WTC11 (cell line): ENCODE measurements around the gene GALNT13. TPM values are rescaled to one million over a fixed set of nuclear protein-coding genes. Genes with fewer than 3 reads are reported as not detected.

Source experiments
- ATAC-seq: fragments of 200-7000 bp; cut with Tn5 transposase; 2 replicates; pipeline ENCODE4 v1.10.0; 2021; ENCODE audit warnings: mild to moderate bottlenecking, moderate library complexity
- CTCF ChIA-PET: fragments of 300-600 bp; sonication (Branson Sonifier 250); formaldehyde crosslinking; loops from one replicate; lab custom pipeline; 2021; ENCODE audit warnings: antibody characterized with exemption; lab: Charles Lee
- POLR2A ChIA-PET: fragments of 350-600 bp; sonication (Branson Sonifier 250); formaldehyde crosslinking; loops from one replicate; lab custom pipeline; 2021; ENCODE audit warnings: antibody characterized with exemption; lab: Charles Lee
- DNase-seq: peaks from one replicate; pipeline ENCODE4 v3.0.0; 2021; ENCODE audit warnings: low spot score
- H3K27ac Mint-ChIP-seq: 2 replicates; pipeline ENCODE4 v1.8.0; 2021; ENCODE audit warnings: mixed read lengths
- H3K27me3 Mint-ChIP-seq: 2 replicates; pipeline ENCODE4 v1.8.0; 2021; ENCODE audit warnings: low read depth, mild to moderate bottlenecking, moderate library complexity, mixed read lengths
- H3K36me3 Mint-ChIP-seq: 2 replicates; pipeline ENCODE4 v1.8.0; 2021; ENCODE audit warnings: mixed read lengths
- H3K4me1 Mint-ChIP-seq: 2 replicates; pipeline ENCODE4 v1.8.0; 2022; ENCODE audit warnings: mixed read lengths
- H3K4me3 Mint-ChIP-seq: 2 replicates; pipeline ENCODE4 v1.8.0; 2021; ENCODE audit warnings: mild to moderate bottlenecking, moderate library complexity, mixed read lengths
- H3K9me3 Mint-ChIP-seq: 2 replicates; pipeline ENCODE4 v1.8.0; 2021; ENCODE audit warnings: mixed read lengths
- ARID4B ChIP-seq: sonication (generic); formaldehyde crosslinking; IDR thresholded peaks from 2 replicates; pipeline ENCODE4 v1.8.0; 2023; ENCODE audit warnings: missing genetic modification reagents, mild to moderate bottlenecking, borderline replicate concordance
- CBFB ChIP-seq: sonication (generic); formaldehyde crosslinking; IDR thresholded peaks from 2 replicates; pipeline ENCODE4 v1.8.1; 2022; ENCODE audit warnings: mild to moderate bottlenecking, low read depth, missing genetic modification reagents
- CDX4 ChIP-seq: fragments of 250-450 bp; sonication (Bioruptor Pico); IDR thresholded peaks from 2 replicates; pipeline ENCODE4 v1.9.0; 2021; ENCODE audit warnings: moderate library complexity, mild to moderate bottlenecking, inconsistent platforms, borderline replicate concordance
- CREB1 ChIP-seq: sonication (generic); formaldehyde crosslinking; IDR thresholded peaks from 2 replicates; pipeline ENCODE4 v1.8.0; 2023; ENCODE audit warnings: mild to moderate bottlenecking, missing genetic modification reagents
- FOXJ3 ChIP-seq: sonication (generic); formaldehyde crosslinking; IDR thresholded peaks from 2 replicates; pipeline ENCODE4 v1.9.0; 2021; ENCODE audit warnings: missing genetic modification reagents, mild to moderate bottlenecking, borderline replicate concordance
- FOXK1 ChIP-seq: sonication (generic); formaldehyde crosslinking; IDR thresholded peaks from 2 replicates; pipeline ENCODE4 v1.8.0; 2022; ENCODE audit warnings: mild to moderate bottlenecking, moderate library complexity, missing genetic modification reagents
- FOXP1 ChIP-seq: sonication (generic); formaldehyde crosslinking; IDR thresholded peaks from 2 replicates; pipeline ENCODE4 v1.8.0; 2022; ENCODE audit warnings: missing genetic modification reagents, mild to moderate bottlenecking, moderate library complexity, borderline replicate concordance
- GTF2I ChIP-seq: fragments of 250-450 bp; sonication (Bioruptor Pico); conservative IDR thresholded peaks from 2 replicates; pipeline ENCODE4 v1.4.0; 2021; ENCODE audit warnings: mild to moderate bottlenecking
- HMGA2 ChIP-seq: fragments of 250-450 bp; sonication (Bioruptor Pico); IDR thresholded peaks from 2 replicates; pipeline ENCODE4 v1.4.0; 2021; ENCODE audit warnings: mild to moderate bottlenecking, moderate library complexity
- JAZF1 ChIP-seq: fragments of 250-450 bp; sonication (Bioruptor Pico); IDR thresholded peaks from 2 replicates; pipeline ENCODE4 v1.9.0; 2021; ENCODE audit warnings: moderate library complexity, mild to moderate bottlenecking, inconsistent platforms
- JUN ChIP-seq: sonication (generic); formaldehyde crosslinking; IDR thresholded peaks from 2 replicates; pipeline ENCODE4 v1.8.0; 2023; ENCODE audit warnings: mild to moderate bottlenecking, missing genetic modification reagents
- NFATC4 ChIP-seq: fragments of 250-450 bp; sonication (Bioruptor Pico); IDR thresholded peaks from 2 replicates; pipeline ENCODE4 v1.9.0; 2021; ENCODE audit warnings: mild to moderate bottlenecking
- NFE2L1 ChIP-seq: sonication (generic); formaldehyde crosslinking; IDR thresholded peaks from 2 replicates; pipeline ENCODE4 v1.8.1; 2023; ENCODE audit warnings: missing genetic modification reagents
- NR1H2 ChIP-seq: sonication (generic); formaldehyde crosslinking; IDR thresholded peaks from 2 replicates; pipeline ENCODE4 v1.9.0; 2021; ENCODE audit warnings: mild to moderate bottlenecking, moderate library complexity, missing genetic modification reagents
- RORB ChIP-seq: fragments of 250-450 bp; sonication (Bioruptor Pico); IDR thresholded peaks from 2 replicates; pipeline ENCODE4 v1.9.0; 2021; ENCODE audit warnings: mild to moderate bottlenecking
- SMAD3 ChIP-seq: sonication (generic); formaldehyde crosslinking; IDR thresholded peaks from 2 replicates; pipeline ENCODE4 v1.8.0; 2022; ENCODE audit warnings: missing genetic modification reagents, mild to moderate bottlenecking, borderline replicate concordance
- TEAD4 ChIP-seq: sonication (generic); formaldehyde crosslinking; IDR thresholded peaks from 2 replicates; pipeline ENCODE4 v1.8.0; 2022; ENCODE audit warnings: mild to moderate bottlenecking, missing genetic modification reagents
- USF2 ChIP-seq: sonication (generic); formaldehyde crosslinking; IDR thresholded peaks from 2 replicates; pipeline ENCODE4 v1.8.1; 2023; ENCODE audit warnings: mild to moderate bottlenecking, missing genetic modification reagents, moderate library complexity
- ZNF232 ChIP-seq: sonication (generic); formaldehyde crosslinking; IDR thresholded peaks from 2 replicates; pipeline ENCODE4 v1.8.0; 2022; ENCODE audit warnings: mild to moderate bottlenecking, missing genetic modification reagents
- ZNF281 ChIP-seq: sonication (generic); formaldehyde crosslinking; IDR thresholded peaks from 2 replicates; pipeline ENCODE4 v1.8.0; 2023; ENCODE audit warnings: mild to moderate bottlenecking, missing genetic modification reagents
- ZNF317 ChIP-seq: sonication (generic); formaldehyde crosslinking; IDR thresholded peaks from 2 replicates; pipeline ENCODE4 v1.8.1; 2023; ENCODE audit warnings: low read depth, mild to moderate bottlenecking, moderate library complexity, missing genetic modification reagents, borderline replicate concordance
- ZNF416 ChIP-seq: fragments of 250-450 bp; sonication (Bioruptor Pico); IDR thresholded peaks from 2 replicates; pipeline ENCODE4 v1.9.0; 2021; ENCODE audit warnings: mild to moderate bottlenecking, inconsistent platforms
- ZNF532 ChIP-seq: fragments of 250-450 bp; sonication (Bioruptor Pico); IDR thresholded peaks from 2 replicates; pipeline ENCODE4 v1.9.0; 2021; ENCODE audit warnings: mild to moderate bottlenecking, borderline replicate concordance
- ZNF671 ChIP-seq: fragments of 250-450 bp; sonication (Bioruptor Pico); IDR thresholded peaks from 2 replicates; pipeline ENCODE4 v1.8.0; 2021; ENCODE audit warnings: mild to moderate bottlenecking
- total RNA-seq: library from RNA; stranded (reverse); gene quantifications from 3 replicates; pipeline ENCODE4 v1.2.3, GENCODE V29; 2021

The GALNT13 gene
- total RNA-seq, 1 experiment from 2014 or later: 9.9 TPM

- ATAC-seq (no peak), DNase-seq (no peak)
- H3K9me3 Mint-ChIP-seq: no peaks in the 10 kb centered on the region
- peaks cover 22% of the 10 kb centered on the region for H3K4me1 Mint-ChIP-seq
- H3K27ac Mint-ChIP-seq: peak overlapping the region; percentile 18
- no peaks in the 10 kb centered on the region for H3K27me3 Mint-ChIP-seq
- no peak overlapping the region for H3K4me3 Mint-ChIP-seq
- CTCF ChIA-PET: no interaction called here
- H3K36me3 Mint-ChIP-seq: no peaks in the 10 kb centered on the region
- TF ChIP-seq HMGA2 (CRISPR knock-in tag) (no peak), ARID4B (no peak), TEAD4 (no peak), ZNF416 (CRISPR knock-in tag) (no peak), FOXK1 (CRISPR knock-in tag) (no peak), NR1H2 (no peak), FOXJ3 (CRISPR knock-in tag) (no peak)
- POLR2A ChIA-PET: no interaction called here
Measured at GRCh38 chr2:153986488-153987229, 114.9 kb downstream of the GALNT13 start.

- Mint-ChIP-seq H3K27ac (no peak overlapping the region), H3K9me3 (peaks cover 9% of the 10 kb centered on the region; the same call in 1 of the 2 replicates), H3K27me3 (no peaks in the 10 kb centered on the region), H3K4me1 (peaks cover 17% of the 10 kb centered on the region), H3K36me3 (0 out of 2 replicates have a peak, but pooled peaks cover 2% of the 10 kb centered on the region), H3K4me3 (no peak overlapping the region)
- CTCF ChIA-PET: no interaction called here
- DNase-seq (no peak), ATAC-seq (no peak)
- POLR2A ChIA-PET: no interaction called here
- TF ChIP-seq FOXP1 (CRISPR knock-in tag) (no peak), USF2 (CRISPR knock-in tag) (no peak), CDX4 (CRISPR knock-in tag) (no peak), CREB1 (no peak), ZNF317 (CRISPR knock-in tag) (no peak), ZNF416 (CRISPR knock-in tag) (no peak), NFE2L1 (CRISPR knock-in tag) (no peak), NFATC4 (no peak), JUN (CRISPR knock-in tag) (no peak), ZNF281 (CRISPR knock-in tag) (no peak), SMAD3 (CRISPR knock-in tag) (no peak), GTF2I (CRISPR knock-in tag) (no peak), CBFB (no peak), ZNF532 (CRISPR knock-in tag) (no peak), RORB (CRISPR knock-in tag) (no peak), ZNF671 (CRISPR knock-in tag) (no peak), ZNF232 (CRISPR knock-in tag) (no peak), JAZF1 (CRISPR knock-in tag) (no peak)
Measured at GRCh38 chr2:153990771-153991170, 119.0 kb downstream of the GALNT13 start.
